Non-pigmented ciliary epithelial cell (primary cell): Measurements from ENCODE around the gene TTC22.
A peak's percentile ranks its signal among the peaks of the same experiment; 100 is the strongest.

ENCODE experiments used
- DNase-seq: peaks from one replicate; pipeline ENCODE4 v3.0.0-alpha.2; 2010; ENCODE audit warnings: low read depth

The TTC22 gene

GRCh38 chr1:54751426-54751825, 49.7 kb downstream of the TTC22 start:
- DNase-seq = no peak

GRCh38 chr1:54750596-54750995, 50.5 kb downstream of the TTC22 start:
- DNase-seq = no peak

- no peak for DNase-seq
Measured at GRCh38 chr1:54748094-54748835, 52.9 kb downstream of the TTC22 start.

GRCh38 chr1:54745864-54746263, 55.3 kb downstream of the TTC22 start:
- DNase-seq = no peak

GRCh38 chr1:54745274-54745673, 55.8 kb downstream of the TTC22 start:
- DNase-seq = no peak

GRCh38 chr1:54744696-54745095, 56.4 kb downstream of the TTC22 start:
- no peak for DNase-seq

GRCh38 chr1:54743416-54744226, 57.5 kb downstream of the TTC22 start:
- DNase-seq = no peak

GRCh38 chr1:54742282-54742681, 58.8 kb downstream of the TTC22 start:
- peak; percentile 5 for DNase-seq

- no peak for DNase-seq
Measured at GRCh38 chr1:54741531-54741930, 59.6 kb downstream of the TTC22 start.

- DNase-seq = no peak
Measured at GRCh38 chr1:54738244-54738643, 62.9 kb downstream of the TTC22 start.

GRCh38 chr1:54736685-54737084, 64.4 kb downstream of the TTC22 start:
- DNase-seq = no peak
